Measurements from ENCODE around the gene ABR. TPM values are rescaled to one million over a fixed set of nuclear protein-coding genes. Genes with fewer than 3 reads are reported as not detected.

ABR gene
- total RNA-seq, 4 donors from 2014 or later = 35.4 to 192 (median 138) TPM

DNA sequence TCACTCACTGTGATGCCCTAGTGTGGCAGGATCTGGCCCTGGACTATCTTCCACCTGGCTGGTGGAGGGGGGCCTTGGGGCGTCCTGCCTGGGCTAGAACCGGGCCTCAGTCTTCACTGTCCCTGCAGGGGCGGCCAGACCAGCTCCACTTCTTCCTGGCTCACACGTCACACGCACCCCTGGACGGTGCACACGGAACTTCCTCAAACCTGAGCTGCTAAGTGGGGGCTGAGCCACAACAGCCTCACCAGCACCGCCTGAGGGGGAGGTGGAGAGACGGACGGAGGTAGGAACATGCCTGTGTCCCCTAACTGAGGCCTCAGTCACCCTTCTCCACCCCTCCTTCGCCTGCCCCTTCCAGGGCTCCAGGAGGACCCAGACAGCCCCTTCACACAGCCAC lies 146.3 kb downstream of the ABR start:
- H3K36me3 ChIP-seq = no peaks in the 10 kb centered on the region
- intact Hi-C loops (cut with DNase I; ENCODE audit: low total_unique reads) = no loop called here
- peaks cover 0 to 9% of the 10 kb centered on the region in 2 donors for H3K4me1 ChIP-seq
- H3K4me3 ChIP-seq = no peak overlapping the region
- TF ChIP-seq CTCF (IDR thresholded peaks at IDR 0.05) = no peak
- no peak for TF ChIP-seq POLR2A (IDR thresholded peaks at IDR 0.05)
- no peak overlapping the region for H3K27ac ChIP-seq
- no peaks in the 10 kb centered on the region for H3K9me3 ChIP-seq
- DNase-seq = no peak
- no peaks in the 10 kb centered on the region for H3K27me3 ChIP-seq

DNA sequence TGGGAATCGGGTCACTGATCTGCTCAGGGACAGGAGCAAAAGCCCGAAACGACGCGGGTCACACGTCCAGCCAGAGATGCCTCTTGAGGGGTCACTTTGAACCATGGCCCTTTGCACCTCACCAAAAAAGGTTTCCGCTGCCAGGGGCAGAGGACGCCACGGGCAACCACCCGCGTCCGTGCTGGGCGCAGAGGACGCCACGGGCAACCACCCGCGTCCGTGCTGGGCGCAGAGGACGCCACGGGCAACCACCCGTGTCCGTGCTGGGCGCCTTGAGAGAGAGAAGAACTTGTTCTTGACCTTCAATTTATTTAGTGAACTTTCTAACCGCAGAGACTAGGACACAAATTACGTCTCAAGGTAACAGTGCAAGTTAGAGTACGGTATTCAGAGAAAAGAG lies 147.4 kb downstream of the ABR start:
- no peaks in the 10 kb centered on the region for H3K36me3 ChIP-seq
- peaks cover 0 to 9% of the 10 kb centered on the region in 2 donors for H3K4me1 ChIP-seq
- H3K4me3 ChIP-seq = no peak overlapping the region
- H3K9me3 ChIP-seq = no peaks in the 10 kb centered on the region
- intact Hi-C loops (cut with DNase I; ENCODE audit: low total_unique reads) = no loop called here
- H3K27ac ChIP-seq = no peak overlapping the region
- no peak for DNase-seq
- TF ChIP-seq POLR2A (IDR thresholded peaks at IDR 0.05) (no peak), CTCF (IDR thresholded peaks at IDR 0.05) (no peak)
- H3K27me3 ChIP-seq = no peaks in the 10 kb centered on the region

DNA sequence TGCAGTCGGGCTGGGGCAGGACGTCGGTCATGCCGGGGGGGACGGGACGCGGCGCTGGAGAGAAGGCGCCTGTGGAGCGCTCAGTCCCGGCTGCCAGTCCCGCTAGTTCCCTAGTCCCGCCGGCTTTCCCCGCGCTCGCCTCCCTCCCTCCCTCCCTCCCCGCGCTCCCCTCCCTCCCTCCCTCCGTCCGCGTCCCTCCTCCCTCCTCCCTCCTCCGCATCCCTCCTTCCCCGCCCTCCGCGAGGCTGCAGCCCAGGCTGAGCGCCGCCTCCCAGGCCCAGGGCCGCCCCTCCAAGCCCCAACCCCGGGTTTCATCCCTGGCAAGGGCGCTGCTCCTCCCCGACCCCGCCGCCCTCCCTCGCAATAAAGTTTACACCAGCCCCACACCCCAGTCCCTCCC lies 148.1 kb downstream of the ABR start:
- peak overlapping the region; percentile 55 to 68 for H3K27ac ChIP-seq
- H3K4me3 ChIP-seq = peak overlapping the region; percentile 19 to 46
- peak; percentile 76 to 78 for DNase-seq
- TF ChIP-seq CTCF (IDR thresholded peaks at IDR 0.05) = no peak
- TF ChIP-seq POLR2A (IDR thresholded peaks at IDR 0.05) = no peak
- H3K36me3 ChIP-seq = no peaks in the 10 kb centered on the region
- intact Hi-C loops (cut with DNase I; ENCODE audit: low total_unique reads) = no loop called here
- H3K9me3 ChIP-seq = no peaks in the 10 kb centered on the region
- H3K4me1 ChIP-seq = peaks cover 0 to 9% of the 10 kb centered on the region in 2 donors
- H3K27me3 ChIP-seq = no peaks in the 10 kb centered on the region

DNA sequence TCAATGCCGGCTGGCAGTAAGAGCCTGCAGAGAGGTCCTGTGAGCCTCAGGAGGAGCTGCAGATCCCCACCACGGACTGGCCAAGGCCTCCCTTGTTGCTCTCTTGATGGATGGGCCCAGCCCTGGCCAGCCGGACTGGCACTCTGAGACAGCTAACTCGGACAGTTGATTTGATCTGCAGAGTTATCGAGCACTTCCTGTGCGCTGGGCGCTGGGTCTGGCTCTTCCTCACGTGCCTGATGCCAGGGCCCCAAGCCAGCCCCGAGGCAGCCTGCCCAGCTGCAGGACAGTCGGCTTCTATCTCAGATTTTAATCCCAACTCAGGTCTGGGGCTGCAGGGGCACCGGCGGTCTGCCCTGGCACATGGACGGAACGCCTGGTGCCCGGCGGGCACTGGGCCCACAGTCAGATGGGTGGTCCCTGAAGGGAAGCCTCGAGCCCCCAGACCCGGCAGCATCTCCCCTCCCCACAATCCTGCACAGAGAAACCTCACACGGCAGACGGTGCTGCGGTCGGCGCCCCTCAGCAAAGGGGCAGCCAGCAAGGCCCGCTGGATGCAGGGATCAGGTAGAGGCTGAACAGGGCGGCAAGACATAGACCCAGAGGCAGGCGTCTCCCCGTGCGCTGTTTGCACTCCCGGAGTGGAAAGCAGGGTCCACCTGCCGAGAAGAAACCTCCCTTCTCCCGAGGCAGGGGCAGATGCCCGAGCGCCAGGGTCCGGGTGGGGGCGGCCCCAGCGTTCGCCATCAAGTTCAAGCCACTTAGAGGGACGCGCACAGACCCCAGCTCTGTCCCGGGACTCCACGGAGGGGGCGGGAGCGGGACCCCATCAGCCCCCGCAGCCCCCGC lies 148.9 kb downstream of the ABR start:
- Histone ChIP-seq H3K4me3 (peak overlapping the region; percentile 19 to 46), H3K27me3 (no peaks in the 10 kb centered on the region), H3K36me3 (no peaks in the 10 kb centered on the region), H3K9me3 (no peaks in the 10 kb centered on the region), H3K27ac (peak overlapping the region; percentile 55 to 68), H3K4me1 (peaks cover 0 to 9% of the 10 kb centered on the region in 2 donors)
- TF ChIP-seq CTCF (IDR thresholded peaks at IDR 0.05) (no peak), POLR2A (IDR thresholded peaks at IDR 0.05) (no peak)
- peak; percentile 42 to 54 for DNase-seq
- intact Hi-C loops (cut with DNase I; ENCODE audit: low total_unique reads) = no loop called here

DNA sequence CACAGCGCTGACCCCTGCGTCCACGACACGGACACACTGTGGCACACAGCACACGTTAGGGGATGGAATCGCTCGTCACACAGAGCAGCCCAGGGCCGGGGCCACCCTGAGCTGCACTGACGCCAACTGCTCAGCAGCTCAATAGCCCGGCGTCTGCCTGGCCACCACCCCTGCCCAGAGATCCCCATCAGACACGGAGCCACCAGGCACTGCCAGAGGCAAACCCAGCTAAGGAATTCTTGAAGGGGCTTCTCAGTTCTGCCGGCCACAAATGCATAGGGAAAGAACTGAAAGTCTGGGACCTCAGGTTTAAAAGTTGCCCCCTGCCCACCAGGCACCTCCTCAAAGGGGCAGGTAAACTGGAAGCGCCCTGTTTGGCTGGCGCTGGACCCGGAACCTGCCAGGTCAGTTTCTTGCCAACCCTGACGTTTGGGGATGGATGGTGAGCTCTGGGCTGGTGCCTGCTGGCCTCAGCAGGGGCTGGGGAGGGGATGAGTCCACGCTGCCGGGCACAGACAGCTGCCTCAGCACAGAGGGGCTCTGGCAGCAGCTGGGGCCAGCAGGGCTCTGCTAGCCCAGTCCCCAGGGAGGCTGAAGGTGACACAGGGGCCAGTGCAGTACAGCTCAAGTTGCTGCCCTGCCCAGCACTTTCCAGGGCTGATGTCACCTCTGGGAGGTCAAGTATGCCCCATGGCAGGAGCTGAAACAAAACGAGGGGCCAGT lies 149.7 kb downstream of the ABR start:
- H3K9me3 ChIP-seq = no peaks in the 10 kb centered on the region
- DNase-seq = no peak
- H3K27me3 ChIP-seq = no peaks in the 10 kb centered on the region
- no peak overlapping the region for H3K4me3 ChIP-seq
- H3K27ac ChIP-seq = peak overlapping the region; percentile 55 to 68
- intact Hi-C loops (cut with DNase I; ENCODE audit: low total_unique reads) = no loop called here
- H3K4me1 ChIP-seq = peaks cover 0 to 9% of the 10 kb centered on the region in 2 donors
- TF ChIP-seq POLR2A (IDR thresholded peaks at IDR 0.05) = no peak
- TF ChIP-seq CTCF (IDR thresholded peaks at IDR 0.05) = no peak
- no peaks in the 10 kb centered on the region for H3K36me3 ChIP-seq
